GM19023 (cell line): ENCODE measurements around the gene IL17RD.
"Not testable (repeated sequence)": the region's sequence is repeated elsewhere in the genome, so short reads cannot be mapped to it uniquely, and the experiment has no call there.

Experiments
- ATAC-seq: cut with Tn5 transposase; IDR thresholded peaks from one replicate; pipeline ENCODE4 v1.9.1; 2021; ENCODE audit warnings: mild to moderate bottlenecking, moderate library complexity; ENCODE audit not compliant: unreplicated experiment

IL17RD gene

DNA sequence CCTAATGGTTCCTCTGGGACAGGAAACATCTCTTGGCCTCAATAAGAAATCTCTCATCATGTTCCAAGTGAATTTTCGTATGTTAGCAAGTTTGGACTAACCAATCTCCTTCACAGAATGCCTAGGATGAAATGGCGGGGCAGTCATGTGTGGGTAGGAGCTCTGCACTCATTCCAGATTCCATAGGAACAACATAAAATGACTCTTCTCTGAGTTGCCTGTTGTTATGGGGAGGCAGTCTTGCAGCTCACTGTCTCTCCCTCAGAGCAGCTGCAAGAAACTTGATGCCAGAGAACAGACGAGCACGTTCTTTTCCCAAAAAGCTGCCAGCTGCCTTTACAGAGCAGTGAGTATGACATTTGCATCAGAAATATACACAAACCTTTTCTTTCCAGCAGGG, 70.6 kb downstream of the IL17RD start:
- ATAC-seq, result no peak

DNA sequence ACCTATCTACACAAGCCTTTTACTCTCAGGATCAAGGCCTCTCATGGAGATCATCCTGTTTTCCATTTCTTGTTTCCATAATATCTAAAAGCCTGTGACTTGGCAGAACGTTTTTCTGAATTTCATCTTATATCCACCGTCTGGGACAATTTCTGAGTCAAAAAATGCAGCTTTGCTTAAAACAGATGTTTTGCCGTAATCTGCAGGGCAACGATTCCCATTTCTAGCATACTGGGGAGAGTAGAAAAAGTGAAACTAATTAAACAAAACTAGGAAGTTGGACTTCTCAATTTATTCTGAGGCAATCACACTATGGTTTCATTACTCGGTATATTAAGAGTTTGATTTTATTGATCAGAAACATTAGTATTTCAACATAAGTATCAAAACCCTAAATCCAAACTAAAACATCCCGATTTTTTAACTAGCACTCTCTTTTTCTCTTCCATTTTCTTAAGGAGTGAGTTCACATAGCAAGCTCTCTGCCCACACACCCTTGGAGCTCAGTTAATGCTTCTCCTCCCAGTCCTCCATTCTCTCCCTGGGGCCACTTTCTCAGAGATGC, 71.1 kb downstream of the IL17RD start:
- ATAC-seq, result no peak

DNA sequence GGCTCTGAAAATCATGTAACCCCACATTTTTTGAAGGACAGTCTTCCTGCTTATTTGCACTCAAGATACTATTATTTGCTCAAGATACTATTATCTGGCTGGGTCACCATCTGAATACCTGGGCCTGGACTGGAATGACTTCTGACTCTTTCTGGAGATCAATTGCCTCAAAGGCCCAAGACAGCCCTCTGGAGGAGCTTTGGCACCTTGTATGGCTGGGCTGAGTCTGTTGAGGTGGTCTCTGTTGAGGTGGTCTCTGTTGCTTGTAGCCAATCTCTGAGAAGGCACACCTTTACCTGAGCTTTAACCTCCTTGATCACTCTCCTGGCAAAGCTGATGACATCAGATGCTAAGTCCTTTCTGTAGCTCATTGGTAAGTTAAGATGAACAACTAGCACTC, 71.7 kb downstream of the IL17RD start:
- no peak for ATAC-seq

DNA sequence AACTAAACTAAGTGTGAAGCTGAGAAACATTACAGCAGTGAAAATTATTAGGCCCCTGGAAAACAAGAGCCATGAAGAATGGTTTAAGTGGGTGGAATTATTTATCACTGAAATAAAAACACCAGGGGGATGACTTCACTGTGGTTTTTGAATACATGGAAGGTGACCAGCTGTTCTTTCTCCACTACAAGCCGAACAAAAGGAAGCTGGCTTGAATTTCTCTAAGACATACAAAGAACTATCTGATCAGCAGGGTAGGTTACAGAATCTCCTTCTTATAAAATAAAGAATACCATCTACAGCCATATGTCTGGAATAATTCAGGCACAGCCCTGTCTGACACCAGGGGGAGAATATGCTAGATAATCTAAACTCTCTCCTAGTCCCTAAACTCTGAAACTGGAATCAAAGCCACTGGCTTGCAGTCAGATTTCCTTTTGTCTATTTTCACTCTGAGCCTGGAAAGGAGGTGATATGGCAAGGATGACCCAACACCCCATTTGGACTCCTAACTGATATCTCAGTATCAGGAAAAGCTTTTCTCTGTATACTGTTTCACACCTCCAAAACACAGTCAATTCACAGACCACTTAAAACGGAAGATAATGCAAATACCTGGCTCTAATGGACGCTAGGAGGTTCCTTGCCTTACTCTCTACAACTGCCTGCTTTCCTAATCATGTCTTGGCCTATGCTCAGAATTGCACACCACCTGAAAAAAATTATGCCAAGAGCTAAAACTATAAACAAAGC, 73.5 kb downstream of the IL17RD start:
- no peak for ATAC-seq

DNA sequence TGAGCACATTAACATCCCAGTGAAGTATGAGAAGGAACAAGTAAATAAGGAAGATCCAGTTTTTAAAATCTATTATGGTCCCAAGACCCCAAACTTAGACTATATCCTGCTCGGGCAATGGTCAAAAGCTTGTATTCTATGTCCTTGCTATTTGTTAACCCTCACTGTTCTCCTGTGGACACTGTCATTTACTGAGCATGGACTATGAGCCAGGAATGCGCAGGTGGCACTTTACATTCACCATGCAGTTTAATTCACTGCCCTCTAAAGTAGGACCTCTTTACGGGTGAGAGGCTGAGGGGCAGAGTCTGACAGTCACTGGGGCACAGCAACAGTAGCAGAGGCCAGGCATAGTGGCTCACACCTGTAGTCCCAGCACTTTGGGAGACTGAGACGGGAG, 76.1 kb downstream of the IL17RD start:
- no peak for ATAC-seq

DNA sequence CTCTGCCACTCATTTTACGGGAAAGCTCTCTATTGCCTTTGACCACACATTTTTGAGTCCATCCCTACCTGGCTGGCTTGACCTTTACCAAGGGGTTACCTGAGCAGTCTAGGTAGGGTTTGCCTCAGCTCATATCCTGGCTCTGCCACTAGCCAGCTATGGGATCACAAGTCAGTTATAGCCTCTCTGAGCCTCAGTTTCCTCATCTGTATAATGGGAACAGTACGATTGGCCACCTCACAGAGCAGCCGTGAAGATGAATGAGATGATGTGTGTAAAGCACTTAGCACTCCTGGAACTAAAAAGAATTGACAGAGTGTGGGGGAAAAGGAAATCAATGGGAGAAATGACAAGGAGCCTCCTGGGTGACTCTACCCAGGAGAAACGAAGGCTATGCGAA, 76.7 kb downstream of the IL17RD start:
- no peak for ATAC-seq

DNA sequence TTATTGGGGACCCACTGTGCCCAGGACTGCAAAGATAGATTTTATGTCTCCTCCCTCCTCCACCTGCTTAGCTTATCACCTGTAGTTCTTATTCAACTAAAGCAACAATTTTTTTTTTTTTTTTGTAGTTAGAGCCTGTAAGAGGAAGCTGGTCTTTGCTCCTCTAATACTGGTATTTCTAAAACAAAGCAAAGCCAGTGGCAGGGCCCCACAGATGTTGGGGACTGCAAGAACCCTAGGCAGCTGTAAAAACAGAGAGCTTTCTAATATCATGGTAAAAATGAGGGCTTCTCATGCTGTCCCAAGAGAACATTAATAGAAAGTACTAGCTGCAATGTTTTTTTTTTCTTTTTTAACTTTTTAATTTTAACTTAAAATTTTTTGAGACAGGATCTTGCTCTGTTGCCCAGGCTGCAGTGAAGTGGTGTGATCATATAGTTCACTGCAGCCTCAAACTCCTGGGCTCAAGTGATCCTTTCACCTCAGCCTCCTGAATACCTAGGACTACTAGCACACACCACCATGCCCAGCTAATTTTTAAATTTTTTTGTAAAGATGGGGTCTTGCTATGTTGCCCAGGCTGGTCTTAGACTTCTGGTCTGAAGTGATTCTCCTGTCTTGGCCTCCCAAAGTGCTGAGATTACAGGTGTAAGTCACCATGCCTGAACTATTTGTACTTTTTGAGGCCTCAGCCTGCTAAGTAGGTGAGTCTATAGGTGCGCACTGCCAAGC, 77.6 kb downstream of the IL17RD start:
- ATAC-seq, result no peak

DNA sequence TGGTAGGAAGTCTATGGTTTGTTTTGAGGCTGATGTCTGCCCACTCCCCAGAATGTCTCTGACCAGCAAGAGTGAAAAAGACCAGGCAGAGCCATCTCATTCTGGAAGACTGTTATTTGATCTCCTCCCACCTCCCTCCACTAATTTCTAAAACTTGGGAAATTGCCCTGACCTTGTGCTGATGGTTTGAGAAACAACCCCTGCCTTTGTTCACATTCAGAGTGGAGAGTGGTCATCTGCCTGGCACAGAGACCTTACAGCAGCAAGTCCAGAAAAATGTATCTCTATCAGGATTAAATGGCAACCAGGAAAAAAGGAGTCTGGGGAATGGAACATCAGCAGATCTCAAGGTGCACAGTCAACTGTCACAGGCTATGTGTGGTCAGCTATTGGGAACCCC, 79.0 kb downstream of the IL17RD start:
- ATAC-seq, result no peak

DNA sequence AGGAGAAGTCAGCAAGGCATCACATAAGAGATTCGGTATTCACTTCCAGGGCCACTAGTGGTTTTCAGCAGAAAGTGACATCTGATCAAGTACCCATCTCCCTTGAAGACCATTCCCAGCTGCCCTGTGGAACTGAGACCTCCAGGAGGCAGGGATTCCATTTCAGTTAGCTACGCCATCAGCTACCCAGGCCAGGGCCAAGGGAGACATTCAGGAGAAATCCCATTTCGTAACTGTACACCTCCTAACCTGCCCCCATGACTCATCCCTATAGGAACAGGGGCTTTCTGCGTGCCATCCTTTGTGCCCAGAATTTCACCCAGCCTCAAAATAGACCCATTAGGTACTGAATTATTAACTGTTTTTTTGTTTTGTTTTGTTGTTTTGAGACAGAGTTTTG, 79.9 kb downstream of the IL17RD start:
- ATAC-seq, result no peak

DNA sequence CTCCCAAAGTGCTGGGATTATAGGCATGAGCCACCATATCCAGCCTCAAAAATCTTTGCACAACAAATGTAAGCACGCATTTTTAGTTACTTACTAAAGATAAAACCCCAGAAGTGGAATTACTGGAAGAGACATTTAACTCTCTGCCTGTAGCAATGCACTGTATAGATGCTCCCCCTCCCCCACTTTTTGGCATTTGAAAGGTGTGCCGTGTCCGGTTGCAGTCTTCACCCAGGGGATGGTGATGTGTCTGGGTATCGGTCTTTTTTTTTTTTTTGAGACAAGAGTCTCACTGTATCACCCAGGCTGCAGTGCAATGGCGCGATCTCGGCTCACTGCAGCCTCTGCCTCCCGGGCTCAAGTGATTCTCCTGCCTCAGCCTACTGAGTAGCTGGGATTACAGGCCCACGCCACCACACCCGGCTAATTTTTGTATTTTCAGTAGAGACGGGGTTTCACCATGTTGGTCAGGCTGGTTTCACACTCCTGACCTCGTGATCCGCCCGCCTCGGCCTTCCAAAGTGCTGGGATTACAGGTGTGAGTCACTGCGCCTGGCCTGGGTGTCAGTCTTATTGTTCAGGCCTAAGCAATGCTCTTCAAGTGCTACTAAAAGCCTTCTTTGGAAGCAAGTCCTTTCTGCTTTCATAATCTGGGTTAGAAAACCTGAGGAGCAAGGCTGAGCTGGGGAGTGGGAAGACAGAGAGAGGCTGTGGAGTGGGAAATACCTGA, 81.7 kb downstream of the IL17RD start:
- not testable (repeated sequence) for ATAC-seq

DNA sequence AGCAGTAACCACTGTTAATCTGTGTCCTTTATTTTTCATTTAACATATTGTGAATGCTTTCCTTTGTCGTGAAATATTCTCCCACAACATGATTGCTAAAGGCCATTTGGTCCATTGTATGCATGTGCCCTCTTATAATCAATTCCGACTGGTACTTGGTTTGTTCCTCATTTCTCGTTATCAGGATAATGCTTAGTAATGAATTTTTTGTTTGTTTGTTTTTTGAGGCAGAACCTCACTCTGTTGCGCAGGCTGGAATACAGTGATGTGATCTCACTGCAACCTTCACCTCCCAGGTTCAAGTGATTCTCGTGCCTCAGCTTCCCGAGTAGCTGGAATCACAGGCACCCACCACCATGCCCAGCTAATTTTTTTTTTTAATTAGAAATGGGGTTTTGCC, 82.7 kb downstream of the IL17RD start:
- ATAC-seq, result no peak

DNA sequence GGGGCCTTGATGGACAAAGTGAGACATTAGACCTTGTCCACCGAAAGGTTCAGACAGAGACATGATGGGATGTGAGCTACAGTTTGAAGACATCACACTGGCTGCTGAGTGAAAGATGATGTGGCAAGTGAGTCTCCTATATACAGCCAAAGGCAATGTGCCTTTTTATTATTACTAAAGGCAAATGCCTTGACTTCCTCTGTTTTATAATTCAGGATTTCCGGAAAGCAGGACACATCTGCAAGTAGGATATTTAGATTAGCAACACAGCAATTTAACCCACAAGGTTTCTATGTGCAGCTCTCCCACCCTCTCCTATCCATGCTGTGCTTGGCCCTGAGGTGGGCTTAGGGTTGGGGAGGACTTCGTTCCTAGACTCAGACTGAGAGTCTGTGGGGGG, 84.0 kb downstream of the IL17RD start:
- no peak for ATAC-seq

DNA sequence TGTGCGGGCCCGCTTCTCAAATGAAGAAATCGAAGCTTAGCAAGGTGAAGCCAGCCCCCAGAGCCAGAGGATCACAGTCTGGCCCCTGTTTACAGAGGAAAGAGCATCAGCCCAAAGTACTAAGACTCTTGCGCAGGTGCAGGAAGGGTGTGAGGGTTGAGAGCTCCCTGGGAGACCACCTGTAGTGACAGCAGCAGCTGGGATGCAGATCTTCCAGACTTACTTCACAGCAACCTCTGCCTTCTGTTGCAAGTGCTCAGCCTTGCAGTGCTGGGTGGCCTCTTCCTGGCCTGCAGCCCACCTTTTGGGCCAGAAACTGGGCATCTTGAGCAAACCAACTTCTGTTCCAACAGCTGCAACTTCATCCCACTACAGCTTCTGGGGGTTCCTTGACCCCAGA, 85.0 kb downstream of the IL17RD start:
- ATAC-seq, result no peak

DNA sequence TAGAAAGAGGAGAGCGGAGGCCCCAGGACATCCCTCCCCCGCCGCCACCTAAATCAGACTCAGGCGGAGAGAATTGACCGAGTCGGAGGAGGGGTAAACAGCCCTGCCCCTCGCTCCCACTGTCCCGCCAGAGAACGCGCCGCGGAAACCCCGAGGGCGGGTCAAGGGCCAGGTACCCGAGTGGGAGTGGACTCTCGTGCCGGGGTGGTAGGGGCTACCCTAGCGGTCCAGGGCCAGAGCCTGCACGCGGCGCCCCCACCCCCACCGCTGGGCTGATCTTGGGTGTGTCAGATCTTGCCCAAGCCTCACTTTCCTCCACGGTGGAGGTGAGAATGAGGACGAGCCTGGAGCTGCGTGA, 85.7 kb downstream of the IL17RD start:
- ATAC-seq, result no peak

DNA sequence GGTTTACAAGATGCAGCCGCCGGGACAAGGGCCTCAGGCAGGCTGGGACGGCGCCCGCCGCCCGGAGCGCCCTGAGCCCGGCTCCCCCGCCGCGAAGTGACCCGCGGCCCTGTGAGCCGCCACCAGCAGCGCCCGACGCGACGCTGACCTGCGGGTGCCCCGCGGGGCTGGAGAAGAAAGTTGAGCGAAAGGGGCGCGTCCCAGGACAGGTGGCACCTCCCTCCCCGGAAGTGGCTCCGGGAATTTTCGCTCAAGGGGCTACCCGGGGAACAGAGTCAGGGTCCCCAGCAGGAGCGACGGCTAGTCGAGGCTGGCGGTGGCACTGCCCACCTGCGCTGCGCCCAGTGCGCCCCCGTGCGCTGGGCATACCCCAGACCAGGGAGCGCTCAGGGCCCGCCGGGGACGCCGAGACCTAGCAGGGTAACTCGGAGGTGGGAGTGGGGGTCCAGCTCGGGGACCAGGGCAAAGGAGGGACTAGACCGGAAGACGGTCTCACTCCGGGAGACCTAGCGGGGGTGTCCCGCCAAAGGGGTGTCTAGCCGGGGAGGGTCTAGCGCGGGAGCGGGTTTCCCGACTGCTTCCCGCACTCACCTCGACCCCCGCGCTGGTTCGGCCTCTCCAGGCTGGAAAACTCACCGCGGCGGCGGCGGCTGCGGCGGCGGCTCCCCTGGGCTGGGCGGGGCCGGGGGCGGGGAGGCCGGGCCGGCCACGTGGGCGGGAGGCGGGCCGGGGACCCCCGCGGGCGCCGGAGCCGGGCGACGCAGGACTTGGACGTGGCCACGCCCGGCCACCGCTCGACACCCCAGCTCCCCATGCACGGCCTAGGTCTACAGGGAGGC, 86.3 kb downstream of the IL17RD start:
- ATAC-seq, result no peak

DNA sequence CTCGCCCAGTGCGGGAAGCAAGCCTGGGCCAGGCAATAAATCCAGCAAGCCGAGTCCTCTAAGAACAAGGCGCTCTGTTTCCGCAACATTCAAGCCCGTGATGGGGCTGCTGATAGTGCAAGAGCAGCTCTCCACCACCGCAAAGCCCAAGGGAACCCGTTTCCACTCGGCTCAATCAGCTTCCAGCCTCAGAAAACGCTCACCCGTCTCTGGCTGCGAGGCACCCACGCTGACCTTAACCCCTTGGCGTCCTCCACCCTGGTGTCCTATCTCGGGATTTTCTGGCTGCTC, 86.9 kb downstream of the IL17RD start:
- no peak for ATAC-seq

DNA sequence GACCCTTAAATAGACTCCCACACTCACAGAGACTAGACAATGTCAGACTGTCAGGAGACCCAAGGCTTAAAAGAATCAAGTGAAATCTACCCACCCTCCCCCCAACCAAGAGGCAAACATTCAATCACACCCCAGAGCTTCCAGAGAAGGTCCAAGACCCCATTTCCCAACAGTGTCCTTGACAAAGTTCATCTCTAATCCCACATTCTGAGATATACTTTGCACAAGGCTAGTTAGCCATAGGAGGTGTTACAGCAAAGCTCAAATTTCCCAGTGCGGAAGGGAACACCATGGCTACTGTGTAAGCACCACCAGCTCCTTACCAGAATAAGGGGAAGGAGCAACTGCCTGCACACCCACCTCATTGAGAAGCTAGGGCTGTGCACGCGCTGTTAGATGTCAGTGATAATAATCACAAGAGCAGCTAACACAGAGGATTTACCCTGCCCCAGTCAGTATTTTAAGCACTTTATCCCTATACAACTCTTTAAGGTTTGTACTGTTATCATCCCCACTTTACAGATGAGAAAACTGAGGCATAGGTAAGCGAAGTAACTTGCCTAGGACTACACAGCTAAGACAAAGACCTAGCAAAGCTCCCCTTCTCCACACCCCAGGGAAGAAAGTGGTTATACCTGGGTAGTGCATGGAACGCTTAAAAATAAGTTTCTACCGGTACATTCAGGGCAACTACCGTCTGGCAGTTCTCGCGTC, 87.4 kb downstream of the IL17RD start:
- ATAC-seq, result no peak

DNA sequence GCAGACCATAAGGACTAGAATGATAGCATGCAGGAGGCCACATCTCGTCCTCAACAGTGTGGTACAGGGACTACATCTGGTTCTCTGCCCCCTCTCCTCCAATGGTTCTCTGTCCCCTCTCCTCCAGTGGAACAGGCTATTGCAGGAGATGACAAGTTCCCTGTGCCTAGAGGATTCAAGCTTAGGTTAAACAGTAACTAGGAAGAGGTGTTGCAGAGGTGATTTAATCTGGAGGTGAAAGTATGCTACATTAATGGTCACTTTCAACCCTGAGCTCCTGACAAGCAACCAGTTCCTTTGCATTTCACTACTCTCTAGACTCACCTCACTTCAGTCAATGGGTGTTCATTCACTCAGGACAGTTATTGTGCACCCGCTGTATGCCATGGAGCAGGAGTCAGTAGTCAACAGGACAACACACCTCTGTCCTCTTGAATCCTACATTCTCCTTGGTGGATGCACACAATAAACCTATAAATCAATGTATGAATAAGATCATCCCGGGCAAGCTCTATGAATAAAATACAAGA, 88.7 kb downstream of the IL17RD start:
- no peak for ATAC-seq

DNA sequence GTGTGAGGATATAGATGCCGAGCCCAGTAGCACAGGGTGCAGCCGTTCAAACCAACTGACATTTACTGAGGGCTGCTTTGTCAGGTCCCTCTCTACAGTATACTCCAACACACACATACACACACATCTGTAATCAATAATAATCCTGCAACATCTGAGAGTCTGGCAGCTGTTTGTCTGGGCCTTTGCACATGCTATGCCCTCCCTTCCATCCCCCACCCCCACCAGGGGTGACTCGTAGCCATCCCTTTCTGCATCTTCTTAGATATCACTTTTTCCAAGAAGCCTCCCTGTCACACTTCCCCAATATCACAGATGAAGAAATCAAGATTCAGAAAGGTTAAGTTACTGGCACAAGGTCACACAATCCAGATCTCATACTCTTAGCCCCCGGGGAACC, 91.0 kb downstream of the IL17RD start:
- no peak for ATAC-seq

DNA sequence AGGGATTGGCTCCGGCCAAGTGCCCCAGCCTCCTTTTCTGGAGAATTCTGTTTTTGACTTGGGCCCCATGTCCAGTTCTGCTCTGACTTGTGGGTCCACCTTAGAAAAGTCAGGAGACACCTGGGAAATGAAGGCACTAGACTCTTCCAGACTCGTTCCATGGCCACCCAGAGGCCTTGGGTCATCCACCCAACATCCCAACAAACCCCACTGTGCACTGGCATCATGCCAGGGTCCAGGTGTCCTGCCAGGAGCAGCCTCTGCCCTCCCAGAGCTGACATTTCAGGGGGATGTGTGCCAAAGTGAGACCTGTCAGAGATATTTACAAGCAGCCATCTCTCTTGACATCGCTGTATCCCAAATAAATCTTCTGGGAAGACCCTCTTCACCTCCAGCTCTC, 91.5 kb downstream of the IL17RD start:
- no peak for ATAC-seq
